Measurements from ENCODE around the gene LYRM1. TPM values are rescaled to one million over a fixed set of nuclear protein-coding genes. Genes with fewer than 3 reads are reported as not detected.
"Not testable (repeated sequence)": the region's sequence is repeated elsewhere in the genome, so short reads cannot be mapped to it uniquely, and the experiment has no call there.

Gene LYRM1
- total and polyA plus RNA-seq, 8 donors = 28.0 to 36.3 (median 29.6) TPM

DNA sequence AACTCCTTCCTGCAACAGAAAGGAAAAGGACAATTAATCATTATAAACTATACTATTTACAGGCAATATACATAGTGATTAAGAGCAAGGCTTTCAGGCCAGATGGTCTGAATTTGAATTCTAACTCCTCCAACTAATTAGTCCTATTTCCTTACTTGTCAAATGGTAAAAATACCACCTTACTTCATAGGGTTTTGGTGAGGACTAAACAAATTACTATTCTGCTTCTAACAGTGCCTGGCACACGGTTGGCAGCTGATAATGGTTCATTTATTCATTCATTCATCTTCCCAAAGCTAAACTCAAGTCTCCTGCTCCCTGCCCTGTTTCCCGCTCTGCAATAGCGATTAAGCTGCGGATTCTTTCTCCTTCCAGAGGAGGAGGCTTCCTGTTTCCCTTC lies 40.2 kb upstream of the LYRM1 start:
- H3K27me3 ChIP-seq = no peaks in the 10 kb centered on the region
- intact Hi-C loops (cut with DNase I) = no loop called here
- peaks cover 5 to 8% of the 10 kb centered on the region in 2 donors for H3K4me1 ChIP-seq
- H3K27ac ChIP-seq = peak overlapping the region in 1 of 2 donors; percentile 5
- DNase-seq (no peak), ATAC-seq (no peak)
- H3K4me3 ChIP-seq = no peak overlapping the region
- H3K36me3 ChIP-seq = peaks cover 0 to 54% of the 10 kb centered on the region in 2 donors
- TF ChIP-seq, protein P1, sequence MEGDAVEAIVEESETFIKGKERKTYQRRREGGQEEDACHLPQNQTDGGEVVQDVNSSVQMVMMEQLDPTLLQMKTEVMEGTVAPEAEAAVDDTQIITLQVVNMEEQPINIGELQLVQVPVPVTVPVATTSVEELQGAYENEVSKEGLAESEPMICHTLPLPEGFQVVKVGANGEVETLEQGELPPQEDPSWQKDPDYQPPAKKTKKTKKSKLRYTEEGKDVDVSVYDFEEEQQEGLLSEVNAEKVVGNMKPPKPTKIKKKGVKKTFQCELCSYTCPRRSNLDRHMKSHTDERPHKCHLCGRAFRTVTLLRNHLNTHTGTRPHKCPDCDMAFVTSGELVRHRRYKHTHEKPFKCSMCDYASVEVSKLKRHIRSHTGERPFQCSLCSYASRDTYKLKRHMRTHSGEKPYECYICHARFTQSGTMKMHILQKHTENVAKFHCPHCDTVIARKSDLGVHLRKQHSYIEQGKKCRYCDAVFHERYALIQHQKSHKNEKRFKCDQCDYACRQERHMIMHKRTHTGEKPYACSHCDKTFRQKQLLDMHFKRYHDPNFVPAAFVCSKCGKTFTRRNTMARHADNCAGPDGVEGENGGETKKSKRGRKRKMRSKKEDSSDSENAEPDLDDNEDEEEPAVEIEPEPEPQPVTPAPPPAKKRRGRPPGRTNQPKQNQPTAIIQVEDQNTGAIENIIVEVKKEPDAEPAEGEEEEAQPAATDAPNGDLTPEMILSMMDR (IDR thresholded peaks at IDR 0.05) = no peak
- H3K9me3 ChIP-seq = no peaks in the 10 kb centered on the region

GRCh38 chr16:20860995-20861394 lies 39.6 kb upstream of the LYRM1 start:
- Histone ChIP-seq H3K36me3 (peaks cover 0 to 51% of the 10 kb centered on the region in 2 donors), H3K27ac (peak overlapping the region in 1 of 2 donors; percentile 5), H3K4me1 (peaks cover 11 to 14% of the 10 kb centered on the region in 2 donors)
- H3K9me3 ChIP-seq; H3K4me3 ChIP-seq; intact Hi-C loops (cut with DNase I); H3K27me3 ChIP-seq; DNase-seq: not testable (repeated sequence)
- ATAC-seq = peak; percentile 62

DNA sequence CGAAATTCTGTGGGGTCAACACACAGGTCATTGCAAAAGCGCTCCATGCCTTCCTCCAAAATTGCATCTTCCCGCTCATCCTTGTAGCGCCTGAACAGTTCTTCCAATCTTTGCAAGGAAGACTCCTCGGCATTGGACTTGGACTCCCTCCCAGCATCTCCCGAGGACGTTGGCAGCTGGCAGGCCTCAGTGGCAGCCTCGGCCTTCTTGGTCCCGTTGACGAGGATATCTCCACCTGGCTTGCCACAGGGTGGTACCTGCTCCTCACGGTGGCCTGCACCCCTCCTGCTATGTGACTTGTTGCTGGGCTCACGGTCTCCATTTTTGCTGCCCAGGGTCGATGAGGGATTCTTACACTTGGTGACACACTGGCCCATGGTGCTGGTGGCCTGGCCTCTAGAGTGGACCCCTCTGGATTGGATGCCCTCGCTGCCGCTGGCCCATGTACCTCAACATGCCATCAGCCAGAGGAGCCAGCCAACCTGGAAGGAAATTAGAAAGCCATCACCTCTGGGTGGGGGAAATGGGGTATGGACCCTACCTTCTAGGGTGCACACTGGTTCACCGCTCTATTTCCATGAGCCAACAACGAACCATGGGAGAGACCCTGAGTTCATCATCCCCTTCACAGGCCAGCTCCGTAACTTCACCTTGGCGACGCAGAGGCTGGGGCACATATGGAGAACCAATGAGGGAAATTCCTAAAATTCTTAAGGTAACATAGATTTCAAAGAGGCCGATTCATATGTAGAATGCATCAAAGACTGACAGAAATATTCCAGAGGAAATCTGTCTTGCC lies 38.2 kb upstream of the LYRM1 start:
- no peak for ATAC-seq
- H3K27me3 ChIP-seq = no peaks in the 10 kb centered on the region
- peak in 1 of 4 donors; percentile 61 for DNase-seq
- TF ChIP-seq, protein P1 (IDR thresholded peaks at IDR 0.05) = no peak
- H3K36me3 ChIP-seq = peaks cover 0 to 46% of the 10 kb centered on the region in 2 donors
- H3K4me3 ChIP-seq = no peak overlapping the region
- H3K4me1 ChIP-seq = peaks cover 16 to 28% of the 10 kb centered on the region in 2 donors
- no peak overlapping the region for H3K27ac ChIP-seq
- H3K9me3 ChIP-seq = no peaks in the 10 kb centered on the region
- intact Hi-C loops (cut with DNase I) = no loop called here

DNA sequence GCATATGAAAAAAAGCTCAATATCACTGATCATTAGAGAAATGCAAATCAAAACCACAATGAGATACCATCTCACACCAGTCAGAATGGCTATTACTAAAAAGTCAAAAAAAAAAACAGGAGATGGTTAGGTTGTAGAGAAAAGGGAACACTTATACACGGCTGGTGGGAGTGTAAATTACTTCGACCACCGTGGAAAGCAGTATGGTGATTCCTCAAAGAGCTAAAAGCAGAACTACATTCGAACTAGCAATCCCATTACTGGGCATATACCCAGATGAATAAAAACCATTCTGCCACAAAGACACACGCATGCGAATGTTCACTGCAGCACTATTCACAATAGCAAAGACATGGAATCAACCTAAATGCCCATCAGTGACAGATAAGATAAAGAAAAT lies 36.2 kb upstream of the LYRM1 start:
- ATAC-seq; H3K27ac ChIP-seq; intact Hi-C loops (cut with DNase I); H3K4me3 ChIP-seq; H3K9me3 ChIP-seq; H3K27me3 ChIP-seq; DNase-seq: not testable (repeated sequence)
- Histone ChIP-seq H3K4me1 (peaks cover 31 to 48% of the 10 kb centered on the region in 2 donors), H3K36me3 (peaks cover 0 to 33% of the 10 kb centered on the region in 2 donors)

DNA sequence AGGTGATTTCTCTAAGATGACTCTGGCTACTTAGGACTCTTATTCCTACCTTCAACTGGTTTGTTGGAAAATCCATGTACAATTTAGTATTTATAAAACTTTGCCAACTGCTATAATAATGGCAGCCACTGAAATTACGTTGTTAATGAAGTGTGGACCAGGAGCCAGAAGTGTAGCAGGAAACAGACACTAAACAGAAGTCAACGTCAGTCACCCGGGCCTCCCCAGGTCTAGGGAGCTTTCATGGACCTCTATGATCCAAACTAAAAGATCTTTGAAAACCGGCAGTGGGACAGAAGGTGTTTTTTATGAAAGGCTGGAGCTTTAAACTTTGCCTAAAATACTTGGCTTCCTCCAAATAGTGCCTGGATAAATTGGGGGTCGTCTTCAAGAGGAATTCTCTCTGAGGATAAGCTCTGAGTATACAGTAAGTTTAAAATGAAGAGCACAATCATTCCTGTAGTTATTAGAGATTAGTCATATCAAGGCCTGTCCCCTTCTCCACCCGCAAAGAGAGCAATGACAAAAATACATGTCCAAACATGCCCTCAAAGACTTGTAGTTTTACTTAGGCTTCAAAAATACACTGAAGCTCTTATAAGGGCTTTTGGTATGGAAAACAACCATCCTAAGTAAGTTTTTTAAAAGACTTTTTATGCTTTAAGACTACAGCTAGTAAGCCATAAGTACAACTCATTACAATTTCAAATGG lies 35.0 kb upstream of the LYRM1 start:
- no peak for ATAC-seq
- TF ChIP-seq, protein P1 (IDR thresholded peaks at IDR 0.05) = no peak
- H3K4me1 ChIP-seq = peaks cover 43 to 56% of the 10 kb centered on the region in 2 donors
- no peak overlapping the region for H3K4me3 ChIP-seq
- DNase-seq = no peak
- peak overlapping the region; percentile 53 to 57 for H3K27ac ChIP-seq
- intact Hi-C loops (cut with DNase I) = no loop called here
- peaks cover 0 to 21% of the 10 kb centered on the region in 2 donors for H3K36me3 ChIP-seq
- no peaks in the 10 kb centered on the region for H3K9me3 ChIP-seq
- H3K27me3 ChIP-seq = no peaks in the 10 kb centered on the region

DNA sequence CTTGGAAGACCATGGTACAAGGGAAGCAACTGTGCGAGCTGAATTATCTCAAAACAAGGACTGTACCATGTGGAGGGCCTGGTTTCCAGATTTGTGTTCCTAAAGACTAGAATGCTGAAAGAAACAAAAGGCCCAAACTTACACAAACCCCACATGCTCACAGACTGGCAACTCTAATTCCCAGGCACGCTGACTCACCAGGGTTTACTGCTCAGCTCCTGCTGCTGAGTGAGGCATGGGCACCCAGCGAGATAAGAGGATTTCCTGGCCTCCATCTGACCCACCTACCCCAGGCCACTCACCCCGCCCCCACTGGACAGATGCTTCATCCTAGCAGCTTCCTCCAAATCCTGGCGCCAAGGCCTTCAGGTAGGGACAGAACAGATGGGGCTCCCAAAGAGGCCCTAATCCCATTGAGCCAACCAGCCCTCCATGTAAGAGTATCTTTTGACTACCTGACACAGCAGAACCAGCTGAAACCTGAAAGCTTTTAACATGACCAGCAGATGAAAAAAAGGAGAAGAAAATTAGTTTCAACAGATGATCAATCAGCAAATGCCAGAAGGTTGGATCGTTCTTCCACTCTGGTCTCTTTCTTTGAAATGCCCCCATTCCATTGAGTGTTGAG lies 34.3 kb upstream of the LYRM1 start:
- H3K4me1 ChIP-seq = peaks cover 50 to 62% of the 10 kb centered on the region in 2 donors
- ATAC-seq = peak; percentile 58
- no peaks in the 10 kb centered on the region for H3K27me3 ChIP-seq
- H3K36me3 ChIP-seq = peaks cover 0 to 14% of the 10 kb centered on the region in 2 donors
- H3K27ac ChIP-seq = peak overlapping the region; percentile 53 to 57
- DNase-seq = peak in 1 of 4 donors; percentile 61
- intact Hi-C loops (cut with DNase I) = no loop called here
- no peak overlapping the region for H3K4me3 ChIP-seq
- no peaks in the 10 kb centered on the region for H3K9me3 ChIP-seq
- TF ChIP-seq, protein P1 (IDR thresholded peaks at IDR 0.05) = no peak
